GM19455 (cell line): ENCODE data around the gene NEDD8.
"Not testable (repeated sequence)": the region's sequence is repeated elsewhere in the genome, so short reads cannot be mapped to it uniquely, and the experiment has no call there.

ENCODE experiments used
- ATAC-seq: cut with Tn5 transposase; IDR thresholded peaks from one replicate; pipeline ENCODE4 v1.9.1; 2021; ENCODE audit not compliant: unreplicated experiment

NEDD8 gene

GRCh38 chr14:24228902-24229301 lies 3.3 kb downstream of the NEDD8 start:
- ATAC-seq = no peak

- no peak for ATAC-seq
Measured at GRCh38 chr14:24226473-24226872, 5.7 kb downstream of the NEDD8 start.

GRCh38 chr14:24224618-24225071 lies 7.5 kb downstream of the NEDD8 start:
- no peak for ATAC-seq

- not testable (repeated sequence) for ATAC-seq
Measured at GRCh38 chr14:24222987-24223386, 9.2 kb downstream of the NEDD8 start.

GRCh38 chr14:24219521-24219920 lies 12.6 kb downstream of the NEDD8 start:
- no peak for ATAC-seq

- no peak for ATAC-seq
Measured at GRCh38 chr14:24219080-24219479, 13.1 kb downstream of the NEDD8 start.

GRCh38 chr14:24216876-24217275 lies 15.3 kb downstream of the NEDD8 start:
- ATAC-seq = not testable (repeated sequence)

- no peak for ATAC-seq
Measured at GRCh38 chr14:24216345-24216699, 15.8 kb downstream of the NEDD8 start.

- ATAC-seq = peak; percentile 62
Measured at GRCh38 chr14:24215495-24216344, 16.4 kb downstream of the NEDD8 start, which contains the start of gene MDP1. MDP1 (minus strand) TSS chr14:24216066; CDS start chr14:24215955, 111 bp downstream.

- no peak for ATAC-seq
Measured at GRCh38 chr14:24213866-24214662, 18.1 kb downstream of the NEDD8 start.

GRCh38 chr14:24212924-24213865 lies 19.0 kb downstream of the NEDD8 start, which contains the start of gene CHMP4A:
CHMP4A (minus strand) TSS chr14:24213488; CDS start chr14:24213439, 49 bp downstream.
- peak; percentile 80 for ATAC-seq

GRCh38 chr14:24211311-24211710 lies 20.9 kb downstream of the NEDD8 start:
- no peak for ATAC-seq

GRCh38 chr14:24207625-24208024 lies 24.5 kb downstream of the NEDD8 start:
- no peak for ATAC-seq

- no peak for ATAC-seq
Measured at GRCh38 chr14:24207104-24207551, 25.0 kb downstream of the NEDD8 start.

GRCh38 chr14:24206260-24207103 lies 25.7 kb downstream of the NEDD8 start:
- ATAC-seq = no peak

GRCh38 chr14:24204163-24205146 lies 27.7 kb downstream of the NEDD8 start:
- no peak for ATAC-seq

GRCh38 chr14:24203249-24203886 lies 28.8 kb downstream of the NEDD8 start:
- ATAC-seq = not testable (repeated sequence)

GRCh38 chr14:24202538-24202937 lies 29.6 kb downstream of the NEDD8 start:
- ATAC-seq = not testable (repeated sequence)
